Brain pericyte (primary cell): ENCODE measurements around the gene RNF114.
A peak's percentile ranks its signal among the peaks of the same experiment; 100 is the strongest.
"Not testable (repeated sequence)": the region's sequence is repeated elsewhere in the genome, so short reads cannot be mapped to it uniquely, and the experiment has no call there.

Experiments used
- DNase-seq: peaks from one replicate; pipeline ENCODE4 v3.0.0-alpha.2; 2012; ENCODE audit warnings: low read depth, low spot score

Gene RNF114, protein sequence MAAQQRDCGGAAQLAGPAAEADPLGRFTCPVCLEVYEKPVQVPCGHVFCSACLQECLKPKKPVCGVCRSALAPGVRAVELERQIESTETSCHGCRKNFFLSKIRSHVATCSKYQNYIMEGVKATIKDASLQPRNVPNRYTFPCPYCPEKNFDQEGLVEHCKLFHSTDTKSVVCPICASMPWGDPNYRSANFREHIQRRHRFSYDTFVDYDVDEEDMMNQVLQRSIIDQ

DNA sequence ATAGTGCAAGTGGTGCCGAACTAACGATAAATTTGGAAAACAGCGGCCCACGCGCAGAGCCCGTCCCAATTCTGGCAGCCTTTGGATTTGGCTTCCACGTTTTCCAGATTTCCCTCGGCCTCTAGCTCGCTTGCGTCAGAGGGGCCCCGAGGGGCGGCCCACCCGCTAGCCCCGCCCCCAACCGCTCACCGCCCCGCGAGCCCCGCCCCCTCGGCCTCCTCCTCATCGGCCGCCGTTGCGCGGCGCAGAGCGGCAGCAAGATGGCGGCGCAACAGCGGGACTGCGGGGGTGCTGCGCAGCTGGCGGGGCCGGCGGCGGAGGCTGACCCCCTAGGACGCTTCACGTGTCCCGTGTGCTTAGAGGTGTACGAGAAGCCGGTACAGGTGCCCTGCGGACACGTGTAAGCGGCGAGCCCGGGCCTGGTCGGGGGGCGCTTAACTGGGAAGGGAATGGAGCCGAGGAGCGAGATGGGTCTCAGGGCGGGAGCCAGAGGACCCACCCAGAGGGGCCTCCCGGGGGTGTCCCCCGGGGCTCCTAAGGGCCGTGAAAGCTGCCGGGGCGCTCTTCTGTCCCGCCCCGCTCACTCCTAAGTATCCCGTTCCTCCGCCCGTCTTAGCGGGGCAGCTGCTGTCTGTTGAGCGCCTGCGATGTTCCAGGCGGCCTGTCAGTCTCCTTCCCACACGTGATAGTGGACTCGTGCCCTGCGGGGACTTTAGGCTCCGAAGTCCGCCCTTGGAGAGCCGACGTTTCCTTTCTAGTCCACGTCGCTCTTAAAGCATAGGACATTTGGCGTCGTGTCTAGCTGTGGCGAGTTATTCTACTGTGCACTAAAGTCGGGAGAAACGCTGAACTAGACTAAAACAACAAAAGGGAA, at the start of gene RNF114:
TSS of gene RNF114 (plus strand) at position 245 of the 874 bp plus-strand sequence. CDS start at position 261, 16 bp downstream.
- peak; percentile 43 for DNase-seq

DNA sequence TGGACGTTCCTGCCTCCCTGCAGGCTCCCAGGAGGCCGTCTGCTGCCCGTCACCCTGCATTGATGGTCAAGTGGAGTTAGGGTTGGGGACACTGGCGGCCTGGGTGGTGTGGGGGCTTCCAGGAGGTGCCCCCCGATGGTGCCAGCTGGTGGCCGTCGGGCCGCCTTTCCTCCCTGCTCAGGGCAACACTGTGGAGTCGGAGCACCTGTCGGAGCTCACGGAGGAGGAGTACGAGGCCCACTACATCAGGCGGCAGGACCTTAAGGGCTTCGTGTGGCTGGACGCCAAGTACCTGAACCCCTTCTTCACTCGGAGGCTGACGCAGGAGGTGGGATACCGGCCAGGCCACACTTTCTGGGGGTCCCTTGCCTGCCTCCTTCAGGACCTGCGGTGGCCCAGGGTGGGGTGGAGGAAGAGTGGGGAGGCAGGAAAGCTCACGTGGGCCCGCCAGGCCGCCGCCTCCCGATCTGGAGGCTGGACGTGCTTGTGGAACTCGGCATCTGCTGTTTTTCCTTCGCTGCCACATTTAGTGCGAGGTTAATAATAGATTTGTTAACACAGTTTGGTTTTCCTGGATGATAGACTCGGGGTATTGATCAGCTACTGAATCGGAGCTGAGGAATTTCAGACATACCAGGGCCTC, 49.5 kb upstream of the RNF114 start:
- DNase-seq, result no peak

DNA sequence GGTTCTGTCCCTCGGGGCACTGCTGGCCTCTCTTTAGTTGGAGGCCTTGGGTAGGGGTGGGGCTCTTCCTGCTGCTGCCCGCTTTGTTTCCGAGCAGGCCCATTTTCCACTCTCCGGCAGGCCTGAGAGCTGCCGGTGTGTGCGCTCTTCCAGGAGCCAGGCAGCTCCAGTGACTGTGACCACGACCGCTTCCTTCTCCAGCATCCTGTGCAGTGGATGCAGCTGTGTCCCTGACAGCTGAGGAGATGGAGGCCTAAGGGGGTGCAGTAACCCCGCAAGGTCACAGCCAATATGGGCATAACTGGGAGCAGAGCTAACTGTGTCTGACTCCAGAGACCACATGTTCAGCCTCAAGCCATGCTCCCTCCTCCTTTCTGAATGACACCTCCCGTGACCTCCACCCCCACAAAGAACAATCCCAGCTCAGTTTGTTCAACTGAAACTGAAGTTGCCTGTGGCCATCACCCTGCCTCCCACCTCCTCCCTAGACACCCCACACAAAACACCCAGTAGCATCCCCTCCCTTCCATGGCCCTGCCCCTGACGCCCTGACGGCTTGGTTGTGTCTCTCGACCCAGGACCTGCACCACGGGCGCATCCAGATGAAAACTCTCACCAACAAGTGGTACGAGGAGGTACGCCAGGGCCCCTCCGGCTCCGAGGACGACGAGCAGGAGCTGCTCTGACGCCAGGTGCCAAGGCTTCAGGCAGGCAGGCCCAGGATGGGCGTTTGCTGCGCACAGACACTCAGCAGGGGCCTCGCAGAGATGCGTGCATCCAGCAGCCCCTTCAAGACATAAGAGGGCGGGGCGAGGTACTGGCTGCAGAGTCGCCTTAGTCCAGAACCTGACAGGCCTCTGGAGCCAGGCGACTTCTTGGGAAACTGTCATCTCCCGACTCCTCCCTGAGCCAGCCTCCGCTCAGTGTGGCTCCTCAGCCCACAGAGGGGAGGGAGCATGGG, 48.7 kb upstream of the RNF114 start:
- DNase-seq, result no peak

GRCh38 chr20:49888212-49889000, 47.8 kb upstream of the RNF114 start:
- DNase-seq, result peak; percentile 49

GRCh38 chr20:49889001-49889934, 46.9 kb upstream of the RNF114 start:
- DNase-seq, result no peak

- no peak for DNase-seq
Observed at GRCh38 chr20:49889935-49890333, 46.3 kb upstream of the RNF114 start.

DNA sequence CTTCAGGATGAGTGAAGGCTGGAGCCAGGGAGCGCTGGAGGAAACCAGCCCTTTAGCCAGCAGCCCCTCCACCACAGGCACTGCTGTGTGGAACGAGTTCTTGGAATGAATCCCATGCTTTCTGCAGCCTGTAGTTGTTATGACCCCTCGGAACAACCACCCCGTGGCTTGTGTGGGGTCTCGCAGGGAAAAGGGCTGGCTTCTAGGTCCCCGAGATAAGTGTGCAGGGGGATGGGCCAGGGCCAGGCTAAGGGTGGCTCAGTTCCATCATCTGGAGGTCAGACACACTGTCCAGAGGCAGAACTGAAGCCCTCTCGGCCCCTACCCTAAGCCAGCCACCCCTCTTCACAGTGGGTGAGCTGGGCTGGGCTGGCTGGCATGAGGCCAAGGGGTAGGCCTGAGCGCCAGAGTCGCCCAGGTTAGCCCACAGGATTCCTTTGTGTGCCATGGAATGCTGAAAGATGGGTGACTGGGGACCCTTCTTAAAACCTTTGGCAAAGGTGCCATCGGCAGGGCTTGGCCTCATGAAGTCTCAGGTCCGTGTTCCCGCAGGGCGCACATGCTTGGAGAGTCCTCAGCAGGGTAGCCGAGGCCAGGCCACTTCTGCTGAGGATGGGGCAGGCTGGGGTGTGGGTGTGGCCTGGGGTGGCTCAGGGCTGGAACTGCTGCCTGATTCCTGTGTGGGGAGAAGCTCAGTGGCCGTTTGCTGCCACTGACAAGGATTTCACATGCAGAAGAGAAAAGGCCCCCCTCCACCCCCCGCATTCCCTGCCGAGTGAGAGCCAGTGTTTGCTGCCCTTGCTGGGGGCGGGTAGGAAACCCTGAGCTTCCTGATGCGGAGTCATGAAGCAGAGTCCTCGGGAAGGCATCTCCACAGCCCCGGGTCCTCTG, 45.5 kb upstream of the RNF114 start:
- DNase-seq, result no peak

DNA sequence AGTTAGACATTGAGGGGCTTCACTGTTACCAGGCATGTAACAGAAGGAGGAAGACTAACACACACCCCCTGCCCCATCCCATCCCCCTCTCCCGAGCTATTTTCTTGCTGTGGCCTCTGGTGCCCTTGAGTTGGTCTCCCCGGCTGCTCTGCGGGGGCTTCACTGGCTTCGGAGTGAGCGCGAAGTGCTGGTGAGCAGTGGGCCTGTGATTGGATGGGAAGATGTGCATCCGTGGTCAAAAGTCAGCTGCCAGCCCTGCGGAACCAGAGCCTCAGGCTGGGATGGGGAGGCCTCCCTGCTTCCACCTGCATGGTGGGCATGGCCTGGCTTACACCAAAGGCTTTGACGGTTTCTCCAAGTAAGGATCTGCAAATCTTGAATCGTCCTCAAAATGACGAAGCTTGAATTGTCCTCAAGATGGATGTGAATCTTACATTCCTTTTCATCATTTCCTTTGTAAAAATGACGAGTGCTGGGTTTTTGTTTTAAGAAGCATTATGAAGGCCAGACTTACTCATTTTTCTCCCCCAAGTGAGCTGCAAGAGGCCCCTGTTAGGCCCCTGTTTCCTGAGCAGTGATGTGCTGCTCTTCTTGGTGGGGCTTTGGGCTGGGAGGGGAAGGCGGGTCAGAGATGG, 44.6 kb upstream of the RNF114 start:
- no peak for DNase-seq

DNA sequence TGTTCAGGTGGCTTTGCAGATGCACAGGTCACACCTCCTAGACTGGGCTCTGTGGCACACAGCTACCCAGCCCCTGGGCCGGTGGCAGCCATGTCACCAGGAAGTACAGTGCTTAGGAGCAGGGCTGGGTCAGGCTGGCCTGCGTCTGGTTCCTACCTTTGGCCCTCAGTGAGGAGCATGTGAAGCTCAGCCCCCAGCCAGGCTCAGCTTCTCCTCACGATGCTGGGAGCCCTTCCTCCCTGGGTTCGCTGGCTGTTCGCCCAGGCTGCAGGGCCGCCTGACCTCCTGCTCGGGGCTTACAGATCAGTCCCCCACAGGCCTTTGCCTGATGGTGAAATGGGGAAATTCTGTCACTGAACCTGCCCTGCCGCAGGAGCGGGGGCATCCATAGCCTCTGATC, 43.9 kb upstream of the RNF114 start:
- no peak for DNase-seq

GRCh38 chr20:49892817-49893216, 43.4 kb upstream of the RNF114 start:
- no peak for DNase-seq

- DNase-seq, result no peak
Observed at GRCh38 chr20:49893242-49894072, 42.7 kb upstream of the RNF114 start.

DNA sequence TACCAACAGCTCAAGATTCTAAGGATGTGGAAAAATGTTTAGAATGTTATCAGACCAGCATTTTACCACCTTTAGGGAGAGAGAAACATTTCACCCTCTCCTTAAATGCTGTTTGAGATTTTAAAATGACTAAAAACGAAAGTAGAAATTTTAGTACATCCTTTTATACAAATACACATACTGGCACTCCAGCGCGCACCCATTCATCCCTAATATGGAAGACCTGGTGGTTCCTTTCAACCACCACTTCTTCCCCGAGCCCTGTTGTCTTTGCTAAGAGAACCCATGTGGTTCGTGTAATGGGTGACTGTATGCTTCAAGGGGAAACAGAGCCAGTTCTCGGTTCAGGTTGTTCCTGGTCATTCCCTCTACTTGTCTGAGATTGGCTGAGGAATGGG, 42.1 kb upstream of the RNF114 start:
- no peak for DNase-seq

- DNase-seq, result not testable (repeated sequence)
Observed at GRCh38 chr20:49895474-49896093, 40.6 kb upstream of the RNF114 start.

GRCh38 chr20:49896204-49896603, 40.0 kb upstream of the RNF114 start:
- no peak for DNase-seq

DNA sequence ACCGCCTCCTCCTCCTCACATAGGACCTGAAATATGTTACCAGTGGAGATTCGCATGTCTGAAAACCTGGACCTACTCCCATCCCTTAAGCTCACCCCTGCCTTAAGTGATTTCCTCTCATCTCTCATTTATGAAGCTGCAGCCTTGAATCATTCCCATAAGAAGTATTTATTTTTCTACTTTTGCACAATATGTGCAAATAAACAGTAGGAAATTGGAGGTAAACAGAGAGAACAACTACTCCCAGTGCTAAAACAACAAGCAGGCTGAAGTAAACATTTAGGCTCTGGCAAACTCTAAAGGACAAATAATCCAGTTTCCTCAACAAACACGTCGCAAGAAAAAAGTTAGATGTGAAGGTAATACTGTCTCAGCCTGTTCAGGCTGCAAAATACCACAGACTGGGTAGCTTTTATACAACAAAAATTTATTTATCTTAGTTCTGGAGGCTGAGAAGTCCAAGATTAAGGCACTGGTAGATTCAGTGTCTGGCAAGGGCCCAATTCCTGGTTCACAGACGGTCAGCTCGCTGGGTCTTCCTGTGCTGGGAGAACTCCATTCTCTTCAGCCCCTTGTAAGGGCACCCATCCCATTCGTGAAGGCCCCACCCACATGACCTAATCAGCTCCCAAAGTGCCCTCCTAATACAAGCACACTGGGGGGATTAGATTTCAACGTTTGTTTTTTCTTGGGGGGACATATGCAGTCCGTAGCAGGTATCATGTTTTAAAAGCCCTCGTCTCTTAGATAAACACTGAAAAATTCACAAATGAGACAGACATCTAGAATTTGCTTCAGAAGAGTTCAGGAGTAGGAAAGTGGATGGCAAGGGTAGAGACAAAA, 36.4 kb upstream of the RNF114 start:
- no peak for DNase-seq

DNA sequence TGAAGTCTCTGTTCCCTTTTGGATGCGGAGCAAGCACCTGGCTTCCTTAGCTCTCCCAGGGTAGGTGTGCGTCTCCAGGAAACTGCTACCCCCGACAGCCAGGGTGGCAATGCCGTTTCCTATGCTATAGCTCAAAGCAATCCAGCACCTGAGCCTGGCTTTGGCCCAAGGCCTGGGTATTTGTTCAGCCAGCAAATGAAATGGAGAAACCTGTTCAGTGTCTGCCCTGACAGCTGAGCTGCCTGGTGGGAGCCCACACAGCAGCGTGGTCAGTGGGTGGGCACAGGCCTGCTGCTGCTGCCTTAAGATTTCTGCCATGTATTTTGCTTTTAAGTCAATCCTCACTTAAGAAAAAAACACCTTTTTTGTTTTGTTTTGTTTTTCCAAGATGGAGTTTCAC, 34.6 kb upstream of the RNF114 start:
- no peak for DNase-seq
